H1 (cell line): Measurements from ENCODE around the gene ZNF516.

Source experiments
- RFX5 ChIP-seq: IDR thresholded peaks from 2 replicates; pipeline ENCODE4 v1.6.1; 2011; ENCODE audit warnings: low read depth, low read length, improper control_type of control experiment, borderline replicate concordance
- SUZ12 ChIP-seq: fragments of 200-600 bp; sonication (generic); IDR thresholded peaks from 2 replicates; pipeline ENCODE4 v1.6.1; 2012; ENCODE audit warnings: mild to moderate bottlenecking, inconsistent platforms, low read length, moderate library complexity, mixed read lengths

DNA sequence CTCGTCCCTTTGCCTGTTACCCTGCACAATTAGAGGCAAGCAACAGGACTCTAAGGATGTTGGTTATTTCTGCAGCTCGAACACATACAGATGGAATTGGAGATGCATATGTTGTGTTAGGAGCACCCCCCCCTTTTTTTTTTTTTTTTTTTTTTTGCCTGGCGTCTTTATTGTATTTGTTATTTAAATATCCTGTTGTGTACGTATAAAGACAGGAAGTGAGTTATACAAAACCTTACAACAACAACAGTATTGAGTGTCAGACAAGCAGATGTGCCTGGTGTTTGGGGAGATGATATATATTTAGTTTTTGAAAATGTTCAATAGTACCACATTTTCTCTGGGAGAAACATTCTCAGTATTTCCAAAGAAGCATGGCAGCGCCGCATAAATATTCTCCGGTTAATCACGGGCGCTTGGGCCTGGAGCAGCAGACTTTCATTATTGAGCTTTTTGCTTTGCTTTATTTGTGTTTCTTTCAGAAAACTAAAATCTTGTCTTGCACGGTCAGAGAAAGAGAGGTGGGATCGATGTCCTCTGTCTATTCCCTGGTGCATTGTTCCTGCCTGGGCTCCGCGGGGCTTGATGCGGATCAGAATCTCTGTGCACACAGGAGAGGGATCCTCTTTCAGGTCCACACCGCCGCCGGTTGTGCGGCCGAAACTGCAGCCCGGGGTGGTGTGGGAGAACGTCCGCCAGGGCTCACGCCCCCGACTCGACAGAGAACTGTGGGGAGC, 23.2 kb upstream of the ZNF516 start:
- TF ChIP-seq SUZ12, result no peak
- no peak for TF ChIP-seq RFX5
